Measurements from ENCODE around the gene PCDHGB3.

Gene PCDHGB3

DNA sequence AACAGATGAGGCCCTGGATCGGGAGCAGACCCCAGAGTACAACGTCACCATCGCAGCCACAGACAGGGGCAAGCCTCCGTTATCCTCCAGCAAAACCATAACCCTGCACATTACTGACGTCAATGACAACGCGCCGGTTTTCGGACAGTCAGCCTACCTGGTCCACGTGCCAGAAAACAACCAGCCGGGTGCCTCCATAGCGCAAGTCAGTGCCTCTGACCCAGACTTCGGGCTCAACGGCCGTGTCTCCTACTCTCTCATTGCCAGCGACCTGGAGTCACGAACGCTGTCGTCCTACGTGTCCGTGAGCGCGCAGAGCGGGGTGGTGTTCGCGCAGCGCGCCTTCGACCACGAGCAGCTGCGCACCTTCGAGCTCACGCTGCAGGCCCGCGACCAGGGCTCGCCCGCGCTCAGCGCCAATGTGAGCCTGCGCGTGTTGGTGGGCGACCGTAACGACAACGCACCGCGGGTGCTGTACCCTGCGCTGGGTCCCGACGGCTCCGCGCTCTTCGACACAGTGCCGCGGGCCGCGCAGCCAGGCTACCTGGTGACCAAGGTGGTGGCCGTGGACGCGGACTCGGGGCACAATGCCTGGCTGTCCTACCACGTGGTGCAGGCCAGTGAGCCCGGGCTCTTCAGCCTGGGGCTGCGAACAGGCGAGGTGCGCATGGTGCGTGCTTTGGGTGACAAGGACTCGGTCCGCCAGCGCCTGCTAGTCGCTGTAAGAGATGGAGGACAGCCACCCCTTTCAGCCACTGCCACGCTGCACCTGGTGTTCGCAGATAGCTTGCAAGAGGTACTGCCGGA lies 49.2 kb downstream of the PCDHGB3 start:
- Histone ChIP-seq H4K5ac (ENCODE audit: low read length) (no peak overlapping the region), H3K4ac (ENCODE audit: low read depth, low read length) (no peak overlapping the region), H2AK5ac (ENCODE audit: low read length) (no peak overlapping the region), H3K4me2 (ENCODE audit: low read length) (no peak overlapping the region), H3K27ac (ENCODE audit: low read depth, low read length) (no peak overlapping the region), H3K79me1 (ENCODE audit: low read length) (no peaks in the 10 kb centered on the region), H3K9ac (ENCODE audit: low read length) (no peak overlapping the region), H4K8ac (ENCODE audit: low read depth, low read length) (no peak overlapping the region), H3K4me1 (ENCODE audit: control insufficient read depth, low read depth, low read length) (no peaks in the 10 kb centered on the region), H3K23ac (ENCODE audit: low read length) (no peak overlapping the region), H3K36me3 (ENCODE audit: control insufficient read depth, insufficient read depth, low read length) (no peaks in the 10 kb centered on the region), H2BK15ac (replicated peaks; ENCODE audit: low read depth) (no peak overlapping the region), H3K56ac (ENCODE audit: low read length) (no peak overlapping the region), H3K4me3 (ENCODE audit: low read length) (no peak overlapping the region), H3K18ac (ENCODE audit: low read length) (no peak overlapping the region), H3K27me3 (ENCODE audit: insufficient read depth, low read length, poor library complexity) (no peaks in the 10 kb centered on the region), H2BK5ac (ENCODE audit: low read length) (no peak overlapping the region), H2BK120ac (ENCODE audit: low read depth, low read length) (no peak overlapping the region), H3K79me2 (ENCODE audit: control insufficient read depth, insufficient read depth, low read length) (no peaks in the 10 kb centered on the region)
- no CpG with 5 or more reads among the region's 74 CpGs for WGBS (ENCODE audit: extremely low coverage, insufficient coverage, low lambda C conversion rate)
- DNase-seq: no peak

DNA sequence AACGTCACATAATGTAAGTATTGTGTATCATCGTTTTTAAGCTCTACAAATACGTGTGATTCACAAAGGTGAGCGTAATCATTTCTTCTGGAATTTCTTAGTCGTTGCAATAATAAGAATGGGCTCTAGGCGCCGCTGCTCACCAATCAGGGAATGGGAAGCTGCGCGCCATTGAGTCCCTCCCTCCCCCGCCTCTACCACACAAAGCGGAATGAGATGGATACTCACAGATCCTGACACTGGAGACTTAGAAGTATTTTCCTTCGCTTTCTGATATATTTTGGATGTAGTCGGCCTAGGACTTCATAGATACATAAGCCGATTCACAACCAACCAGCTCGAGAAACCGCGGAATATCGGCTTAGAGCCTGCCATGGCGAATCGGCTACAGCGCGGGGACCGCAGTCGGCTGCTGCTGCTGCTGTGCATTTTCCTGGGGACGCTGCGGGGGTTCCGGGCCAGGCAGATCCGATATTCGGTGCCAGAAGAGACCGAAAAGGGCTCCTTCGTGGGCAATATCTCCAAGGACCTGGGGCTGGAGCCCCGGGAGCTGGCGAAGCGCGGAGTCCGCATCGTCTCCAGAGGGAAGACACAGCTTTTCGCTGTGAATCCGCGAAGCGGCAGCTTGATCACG lies 50.9 kb downstream of the PCDHGB3 start, which contains the start of gene PCDHGA11:
Gene PCDHGA11, plus strand, starts transcription at position 197 of the 634 bp plus-strand sequence. Its CDS starts 177 bp downstream, at position 374.
- H3K4me3 ChIP-seq (ENCODE audit: low read length): no peak within 1 kb of the TSS

DNA sequence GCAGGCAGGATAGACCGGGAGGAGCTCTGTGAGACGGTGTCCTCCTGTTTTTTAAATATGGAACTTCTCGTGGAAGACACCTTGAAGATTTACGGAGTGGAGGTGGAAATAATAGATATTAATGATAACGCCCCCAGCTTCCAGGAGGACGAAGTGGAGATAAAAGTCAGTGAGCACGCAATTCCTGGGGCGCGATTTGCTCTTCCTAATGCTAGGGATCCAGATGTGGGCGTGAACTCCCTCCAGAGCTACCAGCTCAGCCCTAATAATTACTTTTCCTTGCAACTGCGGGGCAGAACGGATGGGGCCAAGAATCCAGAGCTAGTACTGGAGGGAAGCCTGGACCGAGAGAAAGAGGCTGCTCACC lies 51.4 kb downstream of the PCDHGB3 start:
- WGBS (ENCODE audit: extremely low coverage, insufficient coverage, low lambda C conversion rate): no CpG with 5 or more reads among the region's 13 CpGs

More for the DNA sequence above, 50.9 kb downstream of the PCDHGB3 start, which contains the start of gene PCDHGA11:
- Histone ChIP-seq H3K79me2 (ENCODE audit: control insufficient read depth, insufficient read depth, low read length) (no peaks in the 10 kb centered on the region), H2BK120ac (ENCODE audit: low read depth, low read length) (no peak within 1 kb of the TSS), H3K36me3 (ENCODE audit: control insufficient read depth, insufficient read depth, low read length) (no peaks in the 10 kb centered on the region), H3K4ac (ENCODE audit: low read depth, low read length) (no peak within 1 kb of the TSS), H3K56ac (ENCODE audit: low read length) (no peak within 1 kb of the TSS), H2BK5ac (ENCODE audit: low read length) (no peak within 1 kb of the TSS), H3K27ac (ENCODE audit: low read depth, low read length) (no peak within 1 kb of the TSS), H3K9ac (ENCODE audit: low read length) (no peak within 1 kb of the TSS), H3K18ac (ENCODE audit: low read length) (no peak within 1 kb of the TSS), H4K8ac (ENCODE audit: low read depth, low read length) (no peak within 1 kb of the TSS), H3K27me3 (ENCODE audit: insufficient read depth, low read length, poor library complexity) (no peaks in the 10 kb centered on the region), H3K79me1 (ENCODE audit: low read length) (no peaks in the 10 kb centered on the region), H3K23ac (ENCODE audit: low read length) (no peak within 1 kb of the TSS), H4K5ac (ENCODE audit: low read length) (no peak within 1 kb of the TSS), H2BK15ac (replicated peaks; ENCODE audit: low read depth) (no peak within 1 kb of the TSS), H2AK5ac (ENCODE audit: low read length) (no peak within 1 kb of the TSS), H3K4me2 (ENCODE audit: low read length) (no peak within 1 kb of the TSS), H3K4me1 (ENCODE audit: control insufficient read depth, low read depth, low read length) (no peaks in the 10 kb centered on the region)
- no CpG with 5 or more reads among the region's 42 CpGs for WGBS (ENCODE audit: extremely low coverage, insufficient coverage, low lambda C conversion rate)
- DNase-seq: peak; percentile 73

More for the DNA sequence above, 51.4 kb downstream of the PCDHGB3 start:
- H3K4ac ChIP-seq (ENCODE audit: low read depth, low read length): no peak overlapping the region
- no peak overlapping the region for H3K27ac ChIP-seq (ENCODE audit: low read depth, low read length)
- no peak overlapping the region for H2AK5ac ChIP-seq (ENCODE audit: low read length)
- H3K18ac ChIP-seq (ENCODE audit: low read length): no peak overlapping the region
- no peak overlapping the region for H3K4me2 ChIP-seq (ENCODE audit: low read length)
- no peaks in the 10 kb centered on the region for H3K4me1 ChIP-seq (ENCODE audit: control insufficient read depth, low read depth, low read length)
- no peaks in the 10 kb centered on the region for H3K79me1 ChIP-seq (ENCODE audit: low read length)
- H3K27me3 ChIP-seq (ENCODE audit: insufficient read depth, low read length, poor library complexity): no peaks in the 10 kb centered on the region
- no peak overlapping the region for H4K8ac ChIP-seq (ENCODE audit: low read depth, low read length)
- H3K56ac ChIP-seq (ENCODE audit: low read length): no peak overlapping the region
- H3K4me3 ChIP-seq (ENCODE audit: low read length): no peak overlapping the region
- H2BK5ac ChIP-seq (ENCODE audit: low read length): no peak overlapping the region
- no peaks in the 10 kb centered on the region for H3K79me2 ChIP-seq (ENCODE audit: control insufficient read depth, insufficient read depth, low read length)
- no peak overlapping the region for H4K5ac ChIP-seq (ENCODE audit: low read length)
- DNase-seq: no peak
- no peak overlapping the region for H3K9ac ChIP-seq (ENCODE audit: low read length)
- no peak overlapping the region for H3K23ac ChIP-seq (ENCODE audit: low read length)
- no peaks in the 10 kb centered on the region for H3K36me3 ChIP-seq (ENCODE audit: control insufficient read depth, insufficient read depth, low read length)
- H2BK120ac ChIP-seq (ENCODE audit: low read depth, low read length): no peak overlapping the region
- no peak overlapping the region for H2BK15ac ChIP-seq (replicated peaks; ENCODE audit: low read depth)

Data from mesendoderm (in vitro differentiated cells).